ENCODE results near the gene FUNDC1.

Gene FUNDC1

GRCh38 chrX:44480591-44480990 lies 62.1 kb downstream of the FUNDC1 start:
- TF ChIP-seq CTCF (IDR thresholded peaks at IDR 0.05; ENCODE audit: insufficient read depth, missing control alignments) = no peak
- FAIRE-seq (no peak), DNase-seq (ENCODE audit: insufficient read length, low spot score) (no peak)

- TF ChIP-seq CTCF (IDR thresholded peaks at IDR 0.05; ENCODE audit: insufficient read depth, missing control alignments) = no peak
- FAIRE-seq = no peak
- no peak for DNase-seq (ENCODE audit: insufficient read length, low spot score)
These were observed 68.2 kb downstream of the FUNDC1 start for GRCh38 chrX:44474410-44474809.

Data from D721Med (cell line).